Mesodermal cell (in vitro differentiated cells): ENCODE data around the gene TRIM36. TPM values are rescaled to one million over a fixed set of nuclear protein-coding genes. Genes with fewer than 3 reads are reported as not detected.
A peak's percentile ranks its signal among the peaks of the same experiment; 100 is the strongest.

Source experiments
- H3K27ac ChIP-seq: 2 replicates; pipeline ENCODE4 v1.7.0; 2013; ENCODE audit warnings: mild to moderate bottlenecking, low read depth, low read length, moderate library complexity; ENCODE audit not compliant: severe bottlenecking
- H3K36me3 ChIP-seq: 2 replicates; pipeline ENCODE4 v1.7.1; 2013; ENCODE audit warnings: mild to moderate bottlenecking, low read length, moderate library complexity; ENCODE audit not compliant: control insufficient read depth, insufficient read depth
- H3K4me1 ChIP-seq: one replicate; pipeline ENCODE4 v1.7.1; 2013; ENCODE audit warnings: mild to moderate bottlenecking, low read length; ENCODE audit not compliant: insufficient read depth, control insufficient read depth, poor library complexity, severe bottlenecking
- H3K4me3 ChIP-seq: 2 replicates; pipeline ENCODE4 v1.7.0; 2013; ENCODE audit warnings: low read length, control low read depth, mild to moderate bottlenecking; ENCODE audit not compliant: insufficient read depth, poor library complexity, severe bottlenecking; ENCODE audit errors: extremely low read depth
- H3K9me3 ChIP-seq: 2 replicates; pipeline ENCODE4 v1.7.1; 2013; ENCODE audit warnings: mild to moderate bottlenecking, low read length, moderate library complexity; ENCODE audit not compliant: control insufficient read depth
- WGBS, 2 experiments: methylation state at CpG; one replicate each; pipeline ENCODE4 v1.1.5; 2013; ENCODE audit warnings: missing lambda C conversion rate in 2 of 2; ENCODE audit not compliant: insufficient coverage in 2 of 2; 5-methylcytosine and 5-hydroxymethylcytosine counted together
- polyA plus RNA-seq, 2 experiments: library from polyadenylated mRNA; stranded (reverse); fragments of 50-300 nt; gene quantifications; one replicate each; pipeline ENCODE4 v1.2.3, GENCODE V29; 2013

Gene TRIM36, protein sequence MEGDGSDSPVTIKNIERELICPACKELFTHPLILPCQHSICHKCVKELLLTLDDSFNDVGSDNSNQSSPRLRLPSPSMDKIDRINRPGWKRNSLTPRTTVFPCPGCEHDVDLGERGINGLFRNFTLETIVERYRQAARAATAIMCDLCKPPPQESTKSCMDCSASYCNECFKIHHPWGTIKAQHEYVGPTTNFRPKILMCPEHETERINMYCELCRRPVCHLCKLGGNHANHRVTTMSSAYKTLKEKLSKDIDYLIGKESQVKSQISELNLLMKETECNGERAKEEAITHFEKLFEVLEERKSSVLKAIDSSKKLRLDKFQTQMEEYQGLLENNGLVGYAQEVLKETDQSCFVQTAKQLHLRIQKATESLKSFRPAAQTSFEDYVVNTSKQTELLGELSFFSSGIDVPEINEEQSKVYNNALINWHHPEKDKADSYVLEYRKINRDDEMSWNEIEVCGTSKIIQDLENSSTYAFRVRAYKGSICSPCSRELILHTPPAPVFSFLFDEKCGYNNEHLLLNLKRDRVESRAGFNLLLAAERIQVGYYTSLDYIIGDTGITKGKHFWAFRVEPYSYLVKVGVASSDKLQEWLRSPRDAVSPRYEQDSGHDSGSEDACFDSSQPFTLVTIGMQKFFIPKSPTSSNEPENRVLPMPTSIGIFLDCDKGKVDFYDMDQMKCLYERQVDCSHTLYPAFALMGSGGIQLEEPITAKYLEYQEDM
- 5.1 TPM for polyA plus RNA-seq (2013, experiment 1 of 2)
- polyA plus RNA-seq (2013, experiment 2 of 2): 5.0 TPM

GRCh38 chr5:115169487-115170133, at the start of gene TRIM36:
TRIM36 (minus strand) TSS chr5:115169908; CDS start chr5:115169634, 274 bp downstream.
- WGBS, 2 experiments: 0 to 1% methylated on average over 45 to 54 of the region's 68 CpGs
- peaks cover 5% of the 10 kb centered on the region for H3K4me1 ChIP-seq
- peaks cover 23% of the 10 kb centered on the region for H3K9me3 ChIP-seq
- peak within 1 kb of the TSS; percentile 72 for H3K4me3 ChIP-seq
- no peaks in the 10 kb centered on the region for H3K36me3 ChIP-seq
- no peak within 1 kb of the TSS for H3K27ac ChIP-seq

- no peak overlapping the region for H3K27ac ChIP-seq
- no peaks in the 10 kb centered on the region for H3K4me1 ChIP-seq
- no CpG with 5 or more reads among the region's 1 CpG for WGBS, 2 experiments
- no peak overlapping the region for H3K4me3 ChIP-seq
- no peaks in the 10 kb centered on the region for H3K9me3 ChIP-seq
- peaks cover 24% of the 10 kb centered on the region for H3K36me3 ChIP-seq
Measured at GRCh38 chr5:115214541-115214940, 44.8 kb upstream of the TRIM36 start.

DNA sequence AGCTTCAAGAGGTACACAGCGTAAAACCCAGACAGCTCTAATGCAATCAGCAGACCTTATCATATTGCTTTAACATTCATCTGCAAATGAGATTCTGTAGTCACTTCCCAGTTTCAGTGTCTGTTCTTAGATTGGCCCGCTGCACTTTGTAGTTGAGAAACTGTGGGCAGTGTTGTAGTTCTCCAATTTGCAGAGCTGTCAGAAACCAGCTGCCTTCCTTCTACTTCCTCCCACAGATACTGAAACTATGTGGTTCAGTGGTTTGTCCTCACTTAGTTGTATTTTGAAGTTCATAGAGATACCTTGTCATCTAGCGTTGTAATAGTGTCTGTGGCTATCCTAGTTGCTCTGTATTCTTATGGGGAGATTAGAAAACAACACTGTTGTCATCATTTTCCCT, 39.6 kb upstream of the TRIM36 start:
- WGBS, 2 experiments: 91% methylated on average over 1 of the region's 3 CpGs; no CpG with 5 or more reads in 1 of the 2 experiments

GRCh38 chr5:115202952-115203351, 33.2 kb upstream of the TRIM36 start:
- no peak overlapping the region for H3K27ac ChIP-seq
- 100% methylated on average over 1 of the region's 1 CpG; no CpG with 5 or more reads in 1 of the 2 experiments for WGBS, 2 experiments
- no peak overlapping the region for H3K4me3 ChIP-seq
- no peaks in the 10 kb centered on the region for H3K9me3 ChIP-seq
- no peaks in the 10 kb centered on the region for H3K4me1 ChIP-seq
- H3K36me3 ChIP-seq: no peaks in the 10 kb centered on the region

More for the DNA sequence above, 39.6 kb upstream of the TRIM36 start:
- H3K4me3 ChIP-seq: no peak overlapping the region
- H3K27ac ChIP-seq: no peak overlapping the region
- no peaks in the 10 kb centered on the region for H3K4me1 ChIP-seq
- peaks cover 11% of the 10 kb centered on the region for H3K36me3 ChIP-seq
- H3K9me3 ChIP-seq: no peaks in the 10 kb centered on the region

DNA sequence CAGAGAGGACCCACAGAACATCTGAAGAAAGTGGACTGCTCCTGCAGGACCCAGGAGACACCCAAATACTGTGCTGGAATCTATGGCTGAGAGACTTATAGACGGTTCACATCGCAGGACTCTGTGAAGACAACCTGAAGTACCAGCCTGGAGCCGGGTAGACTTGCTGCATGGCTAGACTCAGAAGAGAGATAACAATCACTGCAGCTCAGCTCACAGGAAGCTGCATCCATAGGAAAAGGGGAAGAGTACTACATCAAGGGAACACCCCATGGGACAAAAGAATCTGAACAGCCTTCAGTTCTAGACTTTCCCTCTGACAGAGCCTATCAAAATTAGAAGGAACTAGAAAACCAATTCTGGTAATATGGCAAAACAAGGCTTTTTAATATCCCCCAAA, 26.5 kb upstream of the TRIM36 start:
- no peaks in the 10 kb centered on the region for H3K9me3 ChIP-seq
- no peak overlapping the region for H3K27ac ChIP-seq
- H3K4me1 ChIP-seq: no peaks in the 10 kb centered on the region
- no peak overlapping the region for H3K4me3 ChIP-seq
- 90% methylated on average over 3 of the region's 3 CpGs for WGBS, 2 experiments
- H3K36me3 ChIP-seq: no peaks in the 10 kb centered on the region

DNA sequence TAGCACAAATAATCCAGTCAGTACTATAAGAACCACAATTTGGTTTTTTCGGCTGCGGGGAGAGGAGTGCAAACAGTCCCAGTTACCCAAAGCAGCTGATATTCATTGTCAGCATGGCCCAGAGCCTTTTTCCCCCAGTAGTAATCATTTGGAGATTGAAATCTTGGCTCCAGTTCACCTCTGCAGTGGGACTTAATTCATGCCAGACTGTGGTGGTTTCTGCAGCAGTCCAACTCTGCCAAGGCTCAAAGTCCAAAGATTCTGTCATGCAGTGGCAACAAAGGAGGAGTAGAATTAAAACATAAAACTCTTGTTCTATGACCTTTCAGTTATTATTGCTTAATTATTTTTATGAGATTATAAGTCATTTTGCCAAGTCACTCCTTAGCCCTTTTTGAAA, 25.0 kb upstream of the TRIM36 start:
- H3K27ac ChIP-seq: no peak overlapping the region
- no peaks in the 10 kb centered on the region for H3K9me3 ChIP-seq
- H3K4me1 ChIP-seq: no peaks in the 10 kb centered on the region
- 85% methylated on average over 2 of the region's 2 CpGs; no CpG with 5 or more reads in 1 of the 2 experiments for WGBS, 2 experiments
- H3K4me3 ChIP-seq: no peak overlapping the region
- H3K36me3 ChIP-seq: no peaks in the 10 kb centered on the region

GRCh38 chr5:115193295-115193694, 23.6 kb upstream of the TRIM36 start:
- Histone ChIP-seq H3K9me3 (no peaks in the 10 kb centered on the region), H3K36me3 (no peaks in the 10 kb centered on the region), H3K4me3 (no peak overlapping the region), H3K4me1 (no peaks in the 10 kb centered on the region), H3K27ac (no peak overlapping the region)

DNA sequence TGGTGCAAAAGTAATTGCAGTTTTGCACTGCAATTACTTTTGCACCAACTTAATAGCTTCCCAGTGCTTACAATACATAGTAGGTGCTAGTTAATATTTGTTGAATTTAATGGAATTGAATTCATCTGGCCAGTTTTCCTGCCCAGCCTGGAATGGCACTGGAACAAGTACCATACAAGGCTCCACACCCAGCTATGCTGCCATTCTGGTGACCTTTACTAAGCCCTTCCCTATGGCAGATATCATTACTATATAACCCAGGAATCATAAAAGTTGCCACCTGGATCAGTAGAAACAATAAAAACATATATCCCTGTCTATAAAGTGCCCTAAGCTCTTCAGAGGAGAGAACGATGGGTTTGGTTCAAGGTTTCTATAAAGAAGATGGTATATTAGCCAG, 22.4 kb upstream of the TRIM36 start:
- no peak overlapping the region for H3K4me3 ChIP-seq
- no peaks in the 10 kb centered on the region for H3K9me3 ChIP-seq
- no CpG with 5 or more reads among the region's 1 CpG for WGBS, 2 experiments
- no peaks in the 10 kb centered on the region for H3K36me3 ChIP-seq
- H3K27ac ChIP-seq: no peak overlapping the region
- no peaks in the 10 kb centered on the region for H3K4me1 ChIP-seq

GRCh38 chr5:115191474-115192031, 21.8 kb upstream of the TRIM36 start:
- H3K27ac ChIP-seq: no peak overlapping the region
- no peaks in the 10 kb centered on the region for H3K9me3 ChIP-seq
- no peaks in the 10 kb centered on the region for H3K36me3 ChIP-seq
- H3K4me3 ChIP-seq: no peak overlapping the region
- no peaks in the 10 kb centered on the region for H3K4me1 ChIP-seq
- WGBS, 2 experiments: 94 to 98% methylated on average over 5 to 8 of the region's 8 CpGs

GRCh38 chr5:115190388-115190787, 20.7 kb upstream of the TRIM36 start:
- Histone ChIP-seq H3K4me1 (no peaks in the 10 kb centered on the region), H3K27ac (no peak overlapping the region), H3K9me3 (no peaks in the 10 kb centered on the region), H3K4me3 (no peak overlapping the region), H3K36me3 (no peaks in the 10 kb centered on the region)
- 60 to 80% methylated on average over 1 to 2 of the region's 4 CpGs for WGBS, 2 experiments
